Glutamatergic neuron (in vitro differentiated cells): ENCODE results near the gene RCOR3. TPM values are rescaled to one million over a fixed set of nuclear protein-coding genes. Genes with fewer than 3 reads are reported as not detected.
"Not testable (repeated sequence)": the region's sequence is repeated elsewhere in the genome, so short reads cannot be mapped to it uniquely, and the experiment has no call there.

ENCODE experiments used
- DNase-seq: peaks from one replicate; pipeline ENCODE4 v3.0.0; 2022
- H3K27ac Mint-ChIP-seq: one replicate; pipeline ENCODE4 v1.8.0; 2020; ENCODE audit warnings: mild to moderate bottlenecking, mixed read lengths, inconsistent platforms; ENCODE audit not compliant: unreplicated experiment
- H3K27me3 Mint-ChIP-seq: one replicate; pipeline ENCODE4 v1.8.0; 2020; ENCODE audit warnings: mild to moderate bottlenecking, moderate library complexity, mixed read lengths, inconsistent platforms; ENCODE audit not compliant: unreplicated experiment
- H3K36me3 Mint-ChIP-seq: one replicate; pipeline ENCODE4 v1.8.0; 2020; ENCODE audit warnings: mild to moderate bottlenecking, mixed read lengths, inconsistent platforms; ENCODE audit not compliant: unreplicated experiment
- H3K4me1 Mint-ChIP-seq: one replicate; pipeline ENCODE4 v1.8.0; 2020; ENCODE audit warnings: mild to moderate bottlenecking, low read depth, mixed read lengths, inconsistent platforms; ENCODE audit not compliant: unreplicated experiment
- H3K4me3 Mint-ChIP-seq: one replicate; pipeline ENCODE4 v1.8.0; 2020; ENCODE audit warnings: mild to moderate bottlenecking, mixed read lengths, inconsistent platforms; ENCODE audit not compliant: unreplicated experiment
- H3K9me3 Mint-ChIP-seq: one replicate; pipeline ENCODE4 v1.8.0; 2020; ENCODE audit warnings: mild to moderate bottlenecking, moderate library complexity, mixed read lengths, inconsistent platforms; ENCODE audit not compliant: unreplicated experiment
- total RNA-seq: library from RNA; stranded (reverse); fragmentation: NEBNext Ultra II Directional; extraction: Animal tissue kit (Norgen Biotek cat#: 25700); gene quantifications from one replicate; pipeline ENCODE4 v1.2.1, GENCODE V29; 2021; ENCODE audit not compliant: unreplicated experiment
- TF ChIP-seq, protein P1 (sequence below): fragments of 200-600 bp; sonication (generic); IDR thresholded peaks from one replicate; pipeline ENCODE4 v1.5.0; 2021; ENCODE audit not compliant: partially characterized antibody, unreplicated experiment

The RCOR3 gene
- total RNA-seq, 1 donor from 2014 or later, result 82.1 TPM

- TF ChIP-seq, protein P1, sequence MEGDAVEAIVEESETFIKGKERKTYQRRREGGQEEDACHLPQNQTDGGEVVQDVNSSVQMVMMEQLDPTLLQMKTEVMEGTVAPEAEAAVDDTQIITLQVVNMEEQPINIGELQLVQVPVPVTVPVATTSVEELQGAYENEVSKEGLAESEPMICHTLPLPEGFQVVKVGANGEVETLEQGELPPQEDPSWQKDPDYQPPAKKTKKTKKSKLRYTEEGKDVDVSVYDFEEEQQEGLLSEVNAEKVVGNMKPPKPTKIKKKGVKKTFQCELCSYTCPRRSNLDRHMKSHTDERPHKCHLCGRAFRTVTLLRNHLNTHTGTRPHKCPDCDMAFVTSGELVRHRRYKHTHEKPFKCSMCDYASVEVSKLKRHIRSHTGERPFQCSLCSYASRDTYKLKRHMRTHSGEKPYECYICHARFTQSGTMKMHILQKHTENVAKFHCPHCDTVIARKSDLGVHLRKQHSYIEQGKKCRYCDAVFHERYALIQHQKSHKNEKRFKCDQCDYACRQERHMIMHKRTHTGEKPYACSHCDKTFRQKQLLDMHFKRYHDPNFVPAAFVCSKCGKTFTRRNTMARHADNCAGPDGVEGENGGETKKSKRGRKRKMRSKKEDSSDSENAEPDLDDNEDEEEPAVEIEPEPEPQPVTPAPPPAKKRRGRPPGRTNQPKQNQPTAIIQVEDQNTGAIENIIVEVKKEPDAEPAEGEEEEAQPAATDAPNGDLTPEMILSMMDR, result no peak
- no peaks in the 10 kb centered on the region for H3K36me3 Mint-ChIP-seq
- H3K4me3 Mint-ChIP-seq, result no peak overlapping the region
- no peaks in the 10 kb centered on the region for H3K27me3 Mint-ChIP-seq
- H3K9me3 Mint-ChIP-seq, result peaks cover 2% of the 10 kb centered on the region
- DNase-seq, result no peak
- H3K27ac Mint-ChIP-seq, result no peak overlapping the region
- H3K4me1 Mint-ChIP-seq, result peaks cover 3% of the 10 kb centered on the region
These were observed 86.6 kb downstream of the RCOR3 start for GRCh38 chr1:211345719-211346118.

- H3K4me1 Mint-ChIP-seq, result peaks cover 3% of the 10 kb centered on the region
- H3K4me3 Mint-ChIP-seq, result no peak overlapping the region
- H3K36me3 Mint-ChIP-seq, result peaks cover 11% of the 10 kb centered on the region
- TF ChIP-seq, protein P1, result no peak
- no peak overlapping the region for H3K27ac Mint-ChIP-seq
- no peaks in the 10 kb centered on the region for H3K27me3 Mint-ChIP-seq
- H3K9me3 Mint-ChIP-seq, result peaks cover 2% of the 10 kb centered on the region
- no peak for DNase-seq
These were observed 88.1 kb downstream of the RCOR3 start for GRCh38 chr1:211347077-211347844.

GRCh38 chr1:211348547-211348946, 89.4 kb downstream of the RCOR3 start:
- DNase-seq, result no peak
- Mint-ChIP-seq H3K4me1 (peaks cover 3% of the 10 kb centered on the region), H3K27me3 (no peaks in the 10 kb centered on the region), H3K36me3 (peaks cover 17% of the 10 kb centered on the region), H3K9me3 (peaks cover 5% of the 10 kb centered on the region), H3K27ac (no peak overlapping the region), H3K4me3 (no peak overlapping the region)
- TF ChIP-seq, protein P1, result no peak

DNA sequence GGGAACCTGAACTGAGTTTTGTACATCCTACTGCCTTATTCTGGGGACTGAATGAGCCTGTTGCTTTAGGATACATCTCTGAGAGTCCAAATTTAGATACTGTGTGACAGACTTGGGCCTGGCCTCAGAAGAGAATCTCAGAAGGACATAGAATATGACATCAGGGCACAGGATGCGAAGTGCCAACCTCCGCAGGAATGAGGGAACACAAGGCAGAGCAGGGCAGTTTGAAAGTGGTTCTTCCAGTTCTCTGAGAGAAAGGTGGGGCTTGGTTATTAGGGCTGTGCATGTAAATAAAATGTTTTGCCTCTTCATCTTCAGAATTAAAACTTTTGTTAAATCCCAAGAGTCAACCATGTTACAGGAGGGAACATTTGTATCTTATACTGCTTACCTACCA, 90.6 kb downstream of the RCOR3 start:
- H3K36me3 Mint-ChIP-seq, result peaks cover 17% of the 10 kb centered on the region
- H3K27ac Mint-ChIP-seq, result no peak overlapping the region
- H3K4me3 Mint-ChIP-seq, result no peak overlapping the region
- peaks cover 3% of the 10 kb centered on the region for H3K4me1 Mint-ChIP-seq
- DNase-seq, result no peak
- peaks cover 5% of the 10 kb centered on the region for H3K9me3 Mint-ChIP-seq
- no peaks in the 10 kb centered on the region for H3K27me3 Mint-ChIP-seq
- TF ChIP-seq, protein P1, result no peak

DNA sequence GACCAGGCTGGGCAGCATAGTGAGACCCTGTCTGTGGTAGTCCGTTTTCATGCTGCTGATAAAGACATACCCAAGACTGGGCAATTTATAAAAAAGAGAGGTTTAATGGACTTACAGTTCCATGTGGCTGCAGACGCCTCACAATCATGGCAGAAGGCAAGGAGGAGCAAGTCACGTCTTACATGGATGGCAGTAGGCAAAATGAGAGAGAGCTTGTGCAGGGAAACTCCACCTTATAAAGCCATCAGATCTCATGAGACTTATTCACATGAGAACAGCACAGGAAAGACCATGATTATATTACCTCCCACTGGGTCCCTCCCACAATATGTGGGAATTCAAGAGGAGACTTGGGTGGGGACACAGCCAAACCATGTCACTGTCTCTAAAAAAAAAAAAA, 92.9 kb downstream of the RCOR3 start:
- not testable (repeated sequence) for H3K9me3 Mint-ChIP-seq, DNase-seq, H3K27ac Mint-ChIP-seq, H3K4me1 Mint-ChIP-seq, H3K4me3 Mint-ChIP-seq, H3K27me3 Mint-ChIP-seq
- peaks cover 17% of the 10 kb centered on the region for H3K36me3 Mint-ChIP-seq
